Gastroesophageal sphincter (tissue), 4 donors: ENCODE data around the gene FBP2. TPM values are rescaled to one million over a fixed set of nuclear protein-coding genes. Genes with fewer than 3 reads are reported as not detected.
"Not testable (repeated sequence)": the region's sequence is repeated elsewhere in the genome, so short reads cannot be mapped to it uniquely, and the experiment has no call there.

ENCODE experiments used
- ATAC-seq: fragments of 150-250 bp; one replicate; pipeline ENCODE4 v1.9.1; 2016; ENCODE audit warnings: mild to moderate bottlenecking, moderate library complexity
- H3K27ac ChIP-seq, 4 donors: fragments of 200-600 bp; sonication (generic) in 3 of 4; 1 replicate in 3 of 4; 2 replicates in 1 of 4; pipeline ENCODE4 v1.5.1; 2016 to 2019
- H3K27me3 ChIP-seq: fragments of 200-600 bp; sonication (generic); one replicate; pipeline ENCODE4 v1.5.1; 2019
- H3K36me3 ChIP-seq, 2 donors: fragments of 200-600 bp; sonication (generic); one replicate each; pipeline ENCODE4 v1.5.1; 2019; ENCODE audit warnings: control low read depth in 1 of 2
- H3K4me1 ChIP-seq, 3 donors: fragments of 200-600 bp; sonication (generic); 1 replicate in 2 of 3; 2 replicates in 1 of 3; pipeline ENCODE4 v1.5.1; 2016 to 2019; ENCODE audit warnings: control low read depth in 2 of 3
- H3K4me3 ChIP-seq, 2 donors: fragments of 200-600 bp; sonication (generic); one replicate each; pipeline ENCODE4 v1.5.1; 2019; ENCODE audit warnings: mild to moderate bottlenecking in 1 of 2, moderate library complexity in 1 of 2
- H3K9me3 ChIP-seq, 3 donors: fragments of 200-600 bp; sonication (generic); one replicate each; pipeline ENCODE4 v1.5.1; 2017 to 2019; ENCODE audit warnings: control low read depth in 2 of 3
- EP300 ChIP-seq: sonication (generic); formaldehyde crosslinking; IDR thresholded peaks from one replicate; pipeline ENCODE4 v1.6.1; 2017; ENCODE audit warnings: antibody characterized with exemption, mild to moderate bottlenecking
- POLR2A ChIP-seq, 2 donors: fragments of 450-650 bp; IDR thresholded peaks; one replicate each; pipeline ENCODE4 v1.6.1; 2017; ENCODE audit warnings: antibody characterized with exemption in 2 of 2, mild to moderate bottlenecking in 2 of 2, moderate library complexity in 1 of 2
- POLR2AphosphoS5 ChIP-seq: sonication (generic); formaldehyde crosslinking; IDR thresholded peaks from one replicate; pipeline ENCODE4 v1.6.1; 2017; ENCODE audit warnings: antibody characterized with exemption
- WGBS, 2 donors: methylation state at CpG; one replicate each; pipeline ENCODE4 v1.1.5; 2018; ENCODE audit warnings: low coverage in 1 of 2; 5-methylcytosine and 5-hydroxymethylcytosine counted together
- total RNA-seq, 4 donors: library from RNA; depleted of rRNA; stranded (reverse); fragments of >200 nt; gene quantifications; one replicate each; pipeline ENCODE4 v1.1.0, GENCODE V29; 2016
- TF ChIP-seq, protein P1 (sequence below), 4 experiments: fragments of 200-600 bp in 2 of 4; fragments of 450-650 bp in 2 of 4; sonication (generic) in 1 of 4; IDR thresholded peaks; one replicate each; pipeline ENCODE4 v1.5.1; 2017 to 2019; ENCODE audit warnings: antibody characterized with exemption in 4 of 4, mild to moderate bottlenecking in 2 of 4, moderate library complexity in 2 of 4

The FBP2 gene
- total RNA-seq, 4 donors from 2014 or later, result not detected

DNA sequence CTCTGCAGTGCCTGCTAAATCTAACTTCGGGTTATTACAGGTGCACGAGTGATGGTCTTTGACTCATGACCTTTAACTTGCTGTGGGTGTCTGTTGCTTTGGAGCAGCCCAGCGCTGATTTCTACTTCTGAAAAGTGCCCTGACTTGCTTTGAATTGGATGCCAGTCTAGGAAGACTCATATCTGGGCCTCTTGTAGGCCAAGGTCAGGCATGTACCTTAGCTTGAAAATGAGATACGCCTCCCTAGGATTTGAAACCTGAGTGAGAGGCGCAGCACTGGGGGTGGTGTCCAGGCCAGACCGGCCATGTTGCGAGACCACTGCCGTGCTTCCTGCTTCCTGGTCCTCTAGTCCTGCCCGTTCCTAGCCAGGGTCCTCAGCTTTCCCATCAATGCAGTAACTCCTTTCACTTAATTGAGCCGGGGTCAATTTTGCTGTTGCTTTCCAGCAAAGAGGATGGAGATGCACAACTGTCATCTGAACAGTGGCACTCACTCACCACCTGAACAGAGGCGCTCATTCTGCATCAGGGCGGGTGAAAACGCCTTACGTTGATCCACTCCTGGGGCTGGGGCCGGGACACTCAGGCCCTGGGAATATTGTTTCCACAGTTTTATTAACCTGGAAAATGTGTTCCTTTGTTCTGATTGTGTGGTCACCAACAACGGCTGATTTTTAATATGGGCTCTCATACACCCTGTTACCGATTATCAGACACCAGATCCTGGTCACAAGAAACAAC, 24.5 kb downstream of the FBP2 start:
- no peak for TF ChIP-seq POLR2A (IDR thresholded peaks at IDR 0.05)
- no peak for TF ChIP-seq POLR2AphosphoS5
- TF ChIP-seq, protein P1, sequence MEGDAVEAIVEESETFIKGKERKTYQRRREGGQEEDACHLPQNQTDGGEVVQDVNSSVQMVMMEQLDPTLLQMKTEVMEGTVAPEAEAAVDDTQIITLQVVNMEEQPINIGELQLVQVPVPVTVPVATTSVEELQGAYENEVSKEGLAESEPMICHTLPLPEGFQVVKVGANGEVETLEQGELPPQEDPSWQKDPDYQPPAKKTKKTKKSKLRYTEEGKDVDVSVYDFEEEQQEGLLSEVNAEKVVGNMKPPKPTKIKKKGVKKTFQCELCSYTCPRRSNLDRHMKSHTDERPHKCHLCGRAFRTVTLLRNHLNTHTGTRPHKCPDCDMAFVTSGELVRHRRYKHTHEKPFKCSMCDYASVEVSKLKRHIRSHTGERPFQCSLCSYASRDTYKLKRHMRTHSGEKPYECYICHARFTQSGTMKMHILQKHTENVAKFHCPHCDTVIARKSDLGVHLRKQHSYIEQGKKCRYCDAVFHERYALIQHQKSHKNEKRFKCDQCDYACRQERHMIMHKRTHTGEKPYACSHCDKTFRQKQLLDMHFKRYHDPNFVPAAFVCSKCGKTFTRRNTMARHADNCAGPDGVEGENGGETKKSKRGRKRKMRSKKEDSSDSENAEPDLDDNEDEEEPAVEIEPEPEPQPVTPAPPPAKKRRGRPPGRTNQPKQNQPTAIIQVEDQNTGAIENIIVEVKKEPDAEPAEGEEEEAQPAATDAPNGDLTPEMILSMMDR (IDR thresholded peaks at IDR 0.05), result no peak
- no peak for TF ChIP-seq EP300
- Histone ChIP-seq H3K9me3 (no peaks in the 10 kb centered on the region), H3K4me1 (no peaks in the 10 kb centered on the region), H3K27me3 (no peaks in the 10 kb centered on the region), H3K36me3 (no peaks in the 10 kb centered on the region), H3K4me3 (no peak overlapping the region), H3K27ac (no peak overlapping the region)
- ATAC-seq, result no peak
- WGBS, 2 donors, result 87 to 92% methylated on average over 7 to 9 of the region's 17 CpGs

DNA sequence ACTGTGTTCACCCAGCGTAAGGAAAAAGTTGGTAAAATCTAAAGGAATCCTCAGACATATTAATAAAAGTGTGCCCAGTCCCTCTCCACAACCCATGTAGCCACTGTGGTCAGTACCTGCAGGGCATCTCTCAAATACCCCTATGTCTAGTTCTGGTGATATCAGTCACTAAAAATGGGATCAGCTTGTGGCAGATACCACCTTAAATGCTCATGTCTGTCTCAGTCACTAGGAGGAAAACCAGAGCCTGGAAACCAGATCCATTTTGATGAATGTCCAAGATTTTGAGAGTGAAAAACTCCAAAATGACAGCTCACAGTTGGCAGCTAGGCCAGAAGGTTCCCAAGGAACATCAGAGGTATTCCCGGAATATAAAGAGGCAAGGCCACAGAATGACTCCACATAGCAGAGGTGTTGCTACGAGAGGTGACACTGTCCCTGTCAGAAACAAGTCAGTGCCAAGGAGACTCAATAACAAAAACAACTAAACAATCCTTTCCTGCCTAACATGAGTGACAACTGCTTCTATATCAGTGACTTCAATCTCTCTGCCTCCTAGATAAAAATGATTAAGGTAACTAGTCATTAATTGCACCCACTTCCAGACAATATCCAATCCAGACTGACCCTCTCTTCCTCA, 25.3 kb downstream of the FBP2 start:
- Histone ChIP-seq H3K4me3 (no peak overlapping the region), H3K27ac (no peak overlapping the region), H3K4me1 (no peaks in the 10 kb centered on the region), H3K36me3 (no peaks in the 10 kb centered on the region), H3K9me3 (no peaks in the 10 kb centered on the region), H3K27me3 (no peaks in the 10 kb centered on the region)
- TF ChIP-seq POLR2A (IDR thresholded peaks at IDR 0.05), result no peak
- no peak for TF ChIP-seq POLR2AphosphoS5
- no peak for TF ChIP-seq EP300
- TF ChIP-seq, protein P1 (IDR thresholded peaks at IDR 0.05), result no peak
- ATAC-seq, result no peak
- WGBS, 2 donors, result 63 to 66% methylated on average over 3 of the region's 3 CpGs

DNA sequence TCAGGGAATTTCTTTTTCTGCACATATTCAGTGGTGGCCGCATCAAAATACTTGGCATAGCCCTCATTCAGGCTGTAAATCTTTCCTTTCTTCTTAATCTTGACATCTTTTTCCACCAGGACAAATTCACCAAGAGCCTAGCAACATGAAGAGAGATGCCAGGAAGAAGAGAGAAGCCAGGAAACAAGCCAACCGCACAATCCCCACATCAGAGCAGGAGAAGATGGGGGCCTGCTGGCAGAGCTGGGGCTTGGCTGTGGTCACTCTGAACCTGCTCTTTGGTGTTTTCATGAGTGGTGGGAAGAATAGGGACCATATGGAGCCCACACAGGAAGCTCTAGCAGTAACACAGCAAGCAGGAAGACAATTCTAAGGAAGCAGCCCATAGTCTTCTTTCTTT, 26.4 kb downstream of the FBP2 start:
- no peak overlapping the region for H3K4me3 ChIP-seq
- TF ChIP-seq, protein P1 (IDR thresholded peaks at IDR 0.05), result no peak
- no peak for TF ChIP-seq EP300
- TF ChIP-seq POLR2A (IDR thresholded peaks at IDR 0.05), result no peak
- TF ChIP-seq POLR2AphosphoS5, result no peak
- ATAC-seq, result no peak
- H3K27ac ChIP-seq, result no peak overlapping the region
- no peaks in the 10 kb centered on the region for H3K9me3 ChIP-seq
- WGBS, 2 donors, result 64 to 72% methylated on average over 1 to 2 of the region's 2 CpGs
- H3K27me3 ChIP-seq, result no peaks in the 10 kb centered on the region
- H3K36me3 ChIP-seq, result no peaks in the 10 kb centered on the region
- H3K4me1 ChIP-seq, result no peaks in the 10 kb centered on the region

GRCh38 chr9:94566550-94566949, 27.1 kb downstream of the FBP2 start:
- Histone ChIP-seq H3K4me3 (no peak overlapping the region), H3K9me3 (no peaks in the 10 kb centered on the region), H3K4me1 (no peaks in the 10 kb centered on the region), H3K27me3 (no peaks in the 10 kb centered on the region), H3K27ac (no peak overlapping the region), H3K36me3 (no peaks in the 10 kb centered on the region)
- TF ChIP-seq EP300 (no peak), POLR2A (IDR thresholded peaks at IDR 0.05) (no peak), POLR2AphosphoS5 (no peak)
- TF ChIP-seq, protein P1 (IDR thresholded peaks at IDR 0.05), result no peak
- no peak for ATAC-seq

GRCh38 chr9:94564279-94564678, 29.3 kb downstream of the FBP2 start:
- WGBS, 2 donors, result 60 to 71% methylated on average over 1 to 3 of the region's 3 CpGs
- not testable (repeated sequence) for H3K27me3 ChIP-seq, H3K27ac ChIP-seq, ATAC-seq, H3K4me1 ChIP-seq, H3K36me3 ChIP-seq, H3K4me3 ChIP-seq, H3K9me3 ChIP-seq
